CD1c-positive myeloid dendritic cell (primary cell): ENCODE results near the gene TCF7L1.
"Not testable (repeated sequence)": the region's sequence is repeated elsewhere in the genome, so short reads cannot be mapped to it uniquely, and the experiment has no call there.

Experiments used
- DNase-seq: peaks from one replicate; pipeline ENCODE4 v3.0.0-alpha.2; 2016; ENCODE audit errors: extremely low spot score

Gene TCF7L1

DNA sequence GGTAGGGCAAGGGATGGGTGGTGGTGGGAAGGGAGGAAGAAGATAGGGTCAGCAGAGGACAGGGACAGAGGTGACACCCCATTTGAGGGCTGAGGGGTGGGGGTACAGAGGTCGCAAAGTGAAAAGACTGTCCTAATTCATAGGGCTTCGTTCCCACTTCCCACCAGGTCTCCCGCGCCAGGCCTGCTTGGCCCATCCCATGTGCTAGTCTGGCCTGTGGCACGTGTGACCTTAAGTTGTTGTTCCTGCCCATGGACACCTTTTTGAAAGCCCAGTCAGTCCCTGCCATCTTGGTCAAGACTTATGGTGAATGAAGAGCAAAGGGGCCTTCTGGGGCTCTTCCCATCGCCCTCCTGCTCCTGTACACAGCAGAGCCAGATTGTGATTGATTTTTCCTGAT is 148.4 kb downstream of the TCF7L1 start:
- DNase-seq: no peak

DNA sequence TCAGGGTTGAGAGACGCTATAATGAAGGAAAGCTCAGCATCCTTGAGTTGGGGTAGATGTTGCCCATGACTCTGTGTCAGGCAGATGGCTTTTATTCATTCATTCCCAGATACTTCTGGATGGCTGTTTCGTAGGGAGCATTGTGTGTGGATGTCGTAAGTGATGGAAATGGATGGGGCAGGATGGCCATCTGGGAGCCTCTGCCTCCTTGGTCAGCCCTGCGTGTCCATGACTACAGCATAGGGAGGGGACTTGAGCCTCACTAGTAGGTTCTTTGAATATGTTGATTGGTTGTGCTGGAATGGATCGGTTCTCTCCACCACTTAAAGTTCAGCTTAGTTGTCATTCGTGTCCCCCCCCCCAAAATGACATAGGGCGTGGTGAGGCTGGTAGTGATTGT is 149.7 kb downstream of the TCF7L1 start:
- no peak for DNase-seq

DNA sequence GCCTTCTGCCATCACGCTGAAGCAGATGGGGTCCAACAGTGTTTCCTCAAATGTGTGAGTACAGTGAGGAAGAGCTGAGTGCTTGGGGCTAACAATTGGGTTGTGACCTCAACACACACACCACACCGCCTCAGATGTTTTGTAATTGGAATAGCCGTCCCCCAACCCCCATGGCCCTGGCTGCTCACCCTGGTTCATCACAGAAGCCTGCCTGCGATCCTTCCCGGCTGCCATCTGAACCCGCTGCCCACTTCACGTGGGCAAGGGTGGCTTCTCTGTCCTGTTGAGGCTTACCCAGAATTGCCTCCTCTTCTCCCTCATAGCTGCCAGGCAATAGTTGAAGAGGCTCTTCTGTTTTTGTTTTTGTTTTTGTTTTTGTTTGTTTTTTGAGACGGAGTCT is 150.4 kb downstream of the TCF7L1 start:
- no peak for DNase-seq

DNA sequence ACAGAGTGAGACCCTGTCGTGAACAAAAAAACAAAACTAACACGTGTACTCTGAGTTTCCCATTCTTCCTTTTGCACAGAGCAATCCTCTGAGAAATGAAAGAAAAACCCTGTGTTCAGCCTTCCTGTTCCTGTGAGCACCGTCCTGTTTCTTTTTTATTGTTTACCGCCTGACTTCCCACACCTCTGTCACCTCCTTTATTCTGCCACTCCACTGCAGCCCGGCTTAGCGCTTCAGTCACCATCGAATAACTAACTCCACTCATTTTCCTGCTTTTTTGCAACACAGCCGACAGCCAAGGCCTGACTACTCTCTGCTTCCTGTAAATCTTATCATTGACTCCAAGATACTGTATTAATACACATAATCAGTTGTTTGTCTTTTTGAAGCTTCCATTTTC is 153.7 kb downstream of the TCF7L1 start:
- no peak for DNase-seq

DNA sequence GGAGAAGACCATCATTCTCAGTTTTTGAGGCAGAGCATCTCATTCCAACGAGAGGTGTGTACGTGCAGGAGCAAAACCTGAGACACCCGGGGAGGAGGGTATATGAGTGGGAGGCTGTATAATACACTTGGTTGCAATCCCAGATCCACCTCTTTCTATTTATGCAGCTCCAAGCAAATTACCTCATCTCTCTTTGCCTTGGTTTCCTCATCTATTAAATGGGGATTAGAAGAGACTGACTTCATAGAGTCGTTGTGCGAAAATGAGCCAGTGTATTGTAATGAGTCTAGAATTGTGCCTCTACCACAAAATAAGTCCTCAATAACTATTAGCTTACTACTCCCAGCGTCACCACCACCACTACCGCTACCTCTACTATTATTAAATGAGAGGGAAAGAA is 154.5 kb downstream of the TCF7L1 start:
- no peak for DNase-seq

DNA sequence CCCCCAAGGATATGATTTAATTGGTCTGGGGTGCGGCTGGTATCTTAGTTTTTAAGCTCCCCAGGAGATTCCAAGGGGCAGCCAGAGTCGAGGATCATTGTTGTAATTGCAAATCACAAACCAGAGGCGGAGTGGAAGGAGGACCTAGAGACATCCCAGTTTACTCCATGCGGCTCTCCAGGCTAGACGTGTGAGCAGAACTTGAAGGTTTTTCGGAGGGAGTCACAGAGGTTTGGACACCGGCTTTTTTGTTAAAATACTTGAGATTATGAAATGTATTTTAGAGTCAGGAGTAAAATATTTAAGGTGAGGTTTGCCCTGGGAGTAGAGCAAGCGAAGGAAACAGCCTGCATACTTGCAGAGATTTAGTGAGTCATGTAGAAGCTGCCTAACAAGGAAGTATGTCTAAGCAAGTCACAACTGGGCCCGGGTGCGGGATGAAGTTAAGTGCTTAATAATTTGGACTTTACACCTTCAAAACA is 155.1 kb downstream of the TCF7L1 start:
- DNase-seq: no peak

DNA sequence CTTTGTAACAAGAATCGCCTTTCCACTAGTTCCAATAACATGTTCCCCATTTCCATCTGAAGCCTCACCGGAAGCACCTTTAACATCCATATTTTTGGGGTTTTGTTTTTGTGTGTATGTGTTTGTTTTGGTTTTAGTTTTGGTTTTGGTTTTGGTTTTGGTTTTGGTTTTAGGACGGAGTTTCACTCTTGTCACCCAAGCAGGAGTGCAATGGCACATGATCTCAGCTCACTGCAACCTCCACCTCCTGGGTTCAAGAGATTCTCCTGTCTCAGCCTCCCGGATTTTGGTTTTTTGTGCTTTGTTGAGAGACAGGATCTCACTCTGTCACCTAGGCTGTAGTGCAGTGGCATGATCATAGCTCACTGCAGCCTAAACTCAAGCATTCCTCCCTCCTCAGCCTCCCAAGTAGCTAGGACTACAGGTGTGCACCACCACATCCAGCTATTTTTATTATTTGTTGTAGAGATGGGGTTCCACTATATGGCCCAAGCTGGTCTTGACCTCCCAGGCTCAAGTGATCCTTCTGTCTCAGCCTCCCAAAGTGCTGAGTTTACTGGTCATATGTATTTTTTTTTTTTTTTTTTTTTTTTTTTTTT is 158.3 kb downstream of the TCF7L1 start:
- DNase-seq: peak; percentile 34

DNA sequence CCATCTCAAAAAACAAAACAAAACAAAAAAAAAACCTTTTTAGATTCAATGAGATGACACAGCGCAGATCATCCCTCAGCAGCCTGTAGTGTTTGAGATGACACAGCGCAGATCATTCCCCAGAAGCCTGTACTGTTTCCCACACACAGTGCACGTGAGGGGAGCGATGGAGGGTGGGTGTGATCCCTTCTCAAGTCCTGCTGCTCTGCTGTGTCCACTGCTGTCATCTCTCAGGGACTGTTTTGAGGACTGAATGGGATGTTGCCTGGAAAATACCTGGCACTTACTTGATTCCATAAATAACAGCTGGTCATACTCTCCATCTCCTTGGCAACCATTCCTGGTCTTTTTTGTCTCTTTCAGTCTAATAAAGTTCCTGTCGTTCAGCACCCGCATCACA is 168.9 kb downstream of the TCF7L1 start:
- DNase-seq: no peak

DNA sequence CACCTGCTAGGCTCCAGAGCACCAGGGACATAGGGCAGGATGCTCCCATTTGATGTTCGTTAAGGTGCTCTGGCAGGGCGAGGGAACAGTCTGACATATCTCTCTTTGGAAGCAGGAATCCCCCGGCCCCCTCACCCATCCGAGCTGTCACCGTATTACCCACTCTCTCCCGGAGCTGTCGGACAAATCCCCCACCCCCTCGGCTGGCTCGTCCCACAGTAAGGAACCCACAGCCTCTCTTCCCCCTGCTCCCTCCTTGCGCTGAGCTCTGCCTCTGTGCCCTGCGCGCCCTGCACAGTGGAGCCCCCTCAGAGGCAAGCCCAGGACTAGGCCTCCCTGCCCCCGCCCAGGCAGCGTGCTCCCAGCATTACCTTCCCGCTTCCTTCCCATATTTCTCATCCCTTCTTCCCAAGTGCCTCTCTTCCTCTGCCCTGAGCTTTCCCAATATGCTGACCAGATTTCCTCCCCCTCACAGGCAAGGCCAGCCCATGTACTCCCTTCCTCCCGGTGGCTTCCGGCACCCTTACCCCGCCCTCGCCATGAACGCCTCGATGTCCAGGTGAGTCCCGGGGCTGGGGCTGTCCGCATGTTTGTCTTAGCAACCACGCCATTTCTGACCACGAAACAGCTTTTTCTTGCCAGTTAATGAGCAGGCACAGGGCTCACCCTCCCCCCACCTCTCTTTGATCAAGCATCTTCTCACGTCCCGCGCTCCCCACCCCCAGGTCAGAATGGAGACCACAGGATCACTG is 170.8 kb downstream of the TCF7L1 start:
- DNase-seq: no peak

DNA sequence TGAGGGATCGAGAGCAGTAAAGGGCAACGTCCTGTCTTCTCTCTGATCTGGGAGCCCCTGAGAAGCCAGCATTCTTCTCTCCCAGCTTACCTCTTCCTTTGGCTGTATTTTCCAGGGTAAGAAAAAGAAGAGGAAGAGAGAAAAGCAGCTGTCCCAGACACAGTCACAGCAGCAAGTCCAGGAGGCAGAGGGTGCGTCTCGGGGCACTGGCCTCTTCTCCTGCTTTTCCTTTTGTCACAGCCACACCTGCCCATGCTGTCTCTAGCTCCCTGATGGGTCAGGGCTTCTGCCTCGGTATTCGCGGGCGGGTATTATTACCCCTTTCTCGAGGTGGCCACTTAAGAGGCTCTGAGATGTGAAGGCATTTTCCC is 174.3 kb downstream of the TCF7L1 start:
- DNase-seq: no peak

DNA sequence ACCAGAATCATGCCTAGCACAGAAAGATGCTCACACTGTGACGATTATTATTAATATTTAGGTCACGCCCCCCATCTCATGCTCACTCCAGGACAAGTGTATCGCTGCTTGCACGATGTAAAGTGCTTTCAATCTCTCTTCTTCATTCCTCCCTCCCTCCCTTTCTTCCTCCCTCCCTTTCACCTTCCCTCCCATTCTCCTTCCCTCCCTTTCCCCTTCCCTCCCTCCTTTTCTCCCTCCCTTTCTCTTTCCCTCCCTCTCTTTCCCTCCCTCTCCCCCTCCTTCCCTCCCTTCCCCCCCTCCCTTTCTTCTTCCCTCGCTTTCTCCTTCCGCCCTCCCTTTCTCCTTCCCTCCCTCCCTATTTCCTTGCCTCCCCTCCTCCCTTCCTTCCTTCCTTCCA is 175.0 kb downstream of the TCF7L1 start:
- no peak for DNase-seq

DNA sequence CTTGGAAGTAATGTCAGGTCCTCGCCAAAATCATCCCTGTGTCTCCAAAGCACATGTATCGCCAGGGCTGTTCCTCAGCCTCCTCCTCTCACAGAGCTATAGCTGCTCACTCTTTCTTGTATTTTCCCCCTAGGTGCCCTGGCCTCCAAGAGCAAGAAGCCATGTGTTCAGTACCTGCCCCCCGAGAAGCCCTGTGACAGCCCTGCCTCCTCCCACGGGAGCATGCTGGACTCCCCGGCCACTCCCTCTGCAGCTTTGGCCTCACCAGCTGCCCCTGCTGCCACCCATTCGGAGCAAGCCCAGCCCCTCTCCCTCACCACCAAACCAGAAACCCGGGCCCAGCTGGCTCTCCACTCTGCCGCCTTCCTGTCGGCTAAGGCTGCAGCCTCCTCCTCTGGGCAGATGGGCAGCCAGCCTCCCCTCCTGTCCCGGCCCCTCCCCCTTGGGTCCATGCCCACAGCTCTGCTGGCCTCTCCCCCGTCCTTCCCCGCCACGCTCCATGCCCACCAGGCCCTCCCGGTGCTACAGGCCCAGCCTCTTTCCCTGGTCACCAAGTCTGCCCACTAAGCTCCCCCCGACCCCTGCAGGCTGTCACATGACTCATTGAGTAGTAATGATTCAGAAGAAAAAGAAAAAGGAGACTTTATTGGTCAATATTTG is 175.8 kb downstream of the TCF7L1 start:
- DNase-seq: no peak

DNA sequence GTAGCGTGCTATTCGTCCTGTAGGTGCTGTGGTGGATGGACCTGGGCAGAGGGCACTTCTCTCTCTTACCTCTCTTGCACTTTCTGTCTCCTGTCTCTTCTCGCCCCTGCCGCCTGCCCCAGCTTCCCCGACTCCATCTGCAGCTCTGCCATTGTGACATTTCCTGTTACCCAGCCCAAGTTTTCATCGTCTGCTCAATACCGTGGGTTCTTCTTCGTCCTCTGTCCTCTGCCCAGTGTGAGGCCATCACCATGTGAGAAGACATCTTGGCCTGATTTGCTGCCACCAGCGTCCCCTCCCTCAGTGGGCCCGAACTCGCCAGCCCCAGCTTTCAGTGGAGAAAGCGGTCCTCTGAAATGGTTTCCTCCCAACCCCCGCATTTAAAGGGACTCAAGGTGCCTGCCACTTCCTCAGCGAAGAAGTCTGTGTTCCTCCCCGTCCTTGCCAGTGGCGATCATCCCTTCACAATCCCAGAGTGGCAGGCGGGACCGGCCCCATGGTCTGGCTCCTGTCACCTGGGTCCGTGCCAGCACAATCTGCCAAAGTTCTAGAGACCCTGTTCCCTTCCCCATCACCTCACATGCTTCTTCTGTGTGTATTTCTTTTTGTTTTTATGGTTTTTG is 176.6 kb downstream of the TCF7L1 start:
- DNase-seq: peak; percentile 46

DNA sequence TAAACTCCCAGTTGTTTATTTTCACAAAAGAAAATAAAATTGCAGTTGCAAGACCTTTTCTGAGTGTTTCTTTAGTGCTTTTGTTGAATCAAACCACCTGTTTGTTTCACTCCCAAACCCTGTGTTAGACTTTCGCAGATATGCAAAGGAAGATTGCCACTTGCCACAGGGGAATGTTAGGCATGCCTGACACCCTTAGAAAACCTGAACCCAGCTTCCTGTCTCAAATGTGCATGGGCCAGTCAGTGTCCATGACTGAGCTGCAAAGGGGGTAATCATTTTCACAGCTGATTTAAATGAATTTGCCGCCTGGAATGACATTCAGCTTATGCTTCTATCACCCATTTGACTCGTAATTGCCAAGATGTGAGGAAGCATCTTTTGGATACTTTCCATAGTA is 177.1 kb downstream of the TCF7L1 start:
- no peak for DNase-seq

DNA sequence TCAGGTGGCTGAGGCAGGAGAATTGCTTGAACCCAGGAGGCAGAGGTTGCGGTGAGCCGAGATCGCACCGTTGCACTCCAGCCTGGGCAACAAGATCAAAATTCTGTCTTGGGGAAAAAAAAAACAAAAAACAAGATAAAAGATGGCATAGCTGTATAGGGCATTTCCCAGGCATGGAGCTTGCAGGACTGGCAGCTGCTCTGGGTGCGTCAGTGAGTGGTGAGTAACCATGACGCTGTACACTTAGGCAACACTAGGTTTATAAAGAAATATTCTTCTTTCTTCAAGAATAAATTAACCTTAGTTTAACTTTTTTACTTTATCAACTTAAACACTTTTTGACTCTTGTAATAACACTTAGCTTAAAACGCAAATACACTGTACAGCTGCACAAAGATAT is 179.2 kb downstream of the TCF7L1 start:
- DNase-seq: no peak

DNA sequence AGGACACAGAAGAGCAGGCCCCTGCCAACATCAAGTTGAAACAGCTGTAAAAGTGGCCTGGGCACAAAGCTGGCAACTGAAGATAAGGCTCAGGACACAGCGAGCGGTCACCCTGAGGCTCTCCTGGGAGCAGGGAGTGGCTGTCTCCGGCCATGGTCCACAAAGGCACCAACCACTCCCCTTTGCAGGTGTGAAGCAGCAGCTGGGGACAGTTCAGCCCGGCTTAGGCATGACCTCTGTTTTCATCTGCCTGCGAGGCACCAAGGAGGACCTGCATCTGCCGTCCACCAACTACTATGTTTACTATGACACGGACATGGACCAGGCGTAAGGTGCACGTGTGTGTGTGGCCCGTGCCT is 181.7 kb downstream of the TCF7L1 start:
- DNase-seq: no peak

DNA sequence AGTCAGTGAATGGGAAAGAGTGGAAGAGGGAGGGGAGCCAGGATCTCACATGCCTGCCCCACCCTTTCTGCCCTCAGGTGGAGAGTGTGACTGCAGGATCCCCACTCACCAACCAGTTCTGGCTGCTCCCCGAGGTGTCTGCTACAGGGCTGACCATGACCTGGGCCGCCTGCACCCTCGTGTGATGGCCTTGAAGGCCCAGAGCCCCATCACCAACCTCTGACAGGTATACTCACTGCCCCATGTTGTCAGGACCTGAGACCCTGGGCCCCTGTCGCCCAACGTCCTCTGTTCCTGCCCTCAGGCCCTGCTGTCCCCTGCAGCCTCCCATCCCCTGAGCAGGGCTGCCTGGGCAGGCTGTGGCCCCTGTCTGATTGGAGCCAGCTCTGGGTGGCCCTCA is 182.7 kb downstream of the TCF7L1 start:
- not testable (repeated sequence) for DNase-seq

DNA sequence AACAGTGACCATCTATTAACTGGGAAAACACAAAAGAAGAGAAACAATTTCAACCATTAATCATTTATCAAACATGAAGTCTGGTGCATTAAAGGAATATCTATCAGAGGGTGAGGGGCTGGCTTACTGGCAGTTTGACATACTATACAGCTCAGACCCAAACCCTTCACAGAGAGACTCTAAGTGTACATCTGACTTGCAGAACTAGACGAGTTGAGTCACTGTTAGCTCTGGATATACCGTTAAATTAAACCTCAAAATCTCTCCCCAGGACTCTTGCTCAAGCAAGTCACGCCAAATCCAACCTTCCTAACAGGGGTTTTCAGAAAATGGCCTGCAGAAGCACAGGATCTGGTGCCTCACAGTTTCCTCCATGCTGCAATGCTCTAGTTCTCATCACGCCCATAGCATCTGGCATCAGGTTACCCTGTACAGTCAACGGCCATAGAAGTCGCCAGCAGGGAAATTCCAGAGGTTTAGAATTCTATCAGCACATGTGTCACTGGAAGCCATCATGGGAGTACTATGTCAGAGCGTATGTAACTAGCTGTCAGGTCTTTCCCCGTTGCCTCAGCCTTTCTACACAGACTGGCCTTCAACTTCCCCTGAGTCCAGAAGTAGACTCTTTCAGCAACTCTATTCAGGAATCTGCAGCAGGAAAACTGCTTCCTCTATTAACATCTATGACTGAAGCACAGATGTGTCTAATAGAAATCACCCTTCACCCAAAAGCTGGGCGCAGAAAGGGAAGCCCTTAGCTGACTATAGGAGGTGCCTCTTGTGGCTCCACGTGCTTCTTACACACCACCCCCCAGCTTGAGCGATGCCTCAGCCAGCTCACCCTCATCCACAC is 185.3 kb downstream of the TCF7L1 start:
- DNase-seq: peak; percentile 89

DNA sequence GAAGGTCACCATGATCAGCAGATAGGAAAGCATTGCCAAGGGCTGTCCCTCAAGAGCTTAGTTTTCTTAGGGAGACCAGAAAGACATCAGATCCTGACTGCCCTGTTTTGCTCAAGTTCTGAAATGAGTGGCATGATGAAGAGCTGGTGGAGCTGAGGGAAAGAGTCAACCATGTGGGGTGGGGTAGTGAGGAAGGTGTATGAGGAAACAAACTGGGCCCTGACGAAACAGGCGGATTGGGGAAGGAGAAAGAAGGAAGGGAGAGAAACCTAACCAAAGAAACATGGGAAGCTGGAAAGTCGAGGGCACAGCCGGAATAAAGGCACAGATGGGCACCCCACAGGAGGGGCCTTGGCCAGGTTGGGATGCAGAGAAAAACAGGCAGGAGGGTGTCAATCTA is 186.6 kb downstream of the TCF7L1 start:
- DNase-seq: peak; percentile 56

DNA sequence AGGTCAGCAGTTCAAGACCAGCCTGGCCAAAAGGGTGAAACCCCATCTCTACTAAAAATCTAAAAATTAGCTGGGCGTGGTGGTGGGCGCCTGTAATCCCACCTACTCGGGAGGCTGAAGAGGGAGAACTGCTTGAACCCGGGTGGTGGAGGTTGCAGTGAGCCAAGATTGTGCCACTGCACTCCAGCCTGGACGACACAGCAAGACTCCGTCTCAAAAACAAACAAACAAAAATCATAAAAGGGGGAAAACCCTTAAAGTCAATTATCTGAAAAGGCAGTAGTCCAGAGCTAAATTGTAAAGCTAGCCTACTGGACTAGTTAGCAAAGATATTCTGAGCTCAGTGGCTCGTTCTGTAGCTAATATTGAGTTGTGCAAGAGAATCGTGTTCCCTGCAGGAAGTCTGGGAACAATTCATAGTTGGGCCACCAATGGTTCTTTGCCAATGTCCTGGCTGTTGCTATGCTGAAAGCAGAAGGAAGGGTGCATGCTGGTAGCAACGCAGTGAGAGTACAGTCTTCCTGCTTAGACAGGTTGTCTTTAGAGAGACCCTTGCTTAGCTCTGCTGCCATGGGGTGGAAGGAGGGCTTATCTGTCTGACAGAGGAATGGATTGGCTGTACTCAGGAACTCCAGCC is 190.3 kb downstream of the TCF7L1 start:
- no peak for DNase-seq

DNA sequence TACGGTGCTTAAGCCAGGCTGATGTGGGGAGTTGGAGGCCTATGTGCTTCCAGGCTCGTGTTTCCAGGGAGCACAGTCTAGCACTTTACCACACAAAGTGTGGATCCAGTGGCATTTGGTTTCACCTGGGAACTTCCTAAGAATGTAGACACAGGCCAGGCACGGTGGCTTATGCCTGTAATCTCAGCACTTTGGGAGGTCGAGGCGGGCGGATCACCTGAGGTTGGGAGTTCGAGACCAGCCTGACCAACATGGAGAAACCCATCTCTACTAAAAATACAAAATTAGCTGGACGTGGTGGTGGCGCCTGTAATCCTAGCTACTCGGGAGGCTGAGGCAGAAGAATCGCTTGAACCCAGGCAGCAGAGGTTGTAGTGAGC is 190.8 kb downstream of the TCF7L1 start:
- not testable (repeated sequence) for DNase-seq
